HG03378 (cell line): ENCODE data around the gene RNF214.
"Not testable (repeated sequence)": the region's sequence is repeated elsewhere in the genome, so short reads cannot be mapped to it uniquely, and the experiment has no call there.

Experiments used
- ATAC-seq: cut with Tn5 transposase; IDR thresholded peaks from one replicate; pipeline ENCODE4 v1.9.1; 2021; ENCODE audit warnings: mild to moderate bottlenecking, moderate library complexity; ENCODE audit not compliant: unreplicated experiment

Gene RNF214

GRCh38 chr11:117197516-117198456 is 34.7 kb upstream of the RNF214 start:
- ATAC-seq = no peak

- no peak for ATAC-seq
Measured at GRCh38 chr11:117198613-117199012, 33.9 kb upstream of the RNF214 start.

GRCh38 chr11:117199053-117199915 is 33.2 kb upstream of the RNF214 start, which contains the start of gene TAGLN:
Gene TAGLN (plus strand): TSS chr11:117199370. CDS start chr11:117203014, 3,644 bp downstream.
- no peak for ATAC-seq

- ATAC-seq = no peak
Measured at GRCh38 chr11:117199916-117200812, 32.3 kb upstream of the RNF214 start.

GRCh38 chr11:117200813-117201657 is 31.4 kb upstream of the RNF214 start:
- no peak for ATAC-seq

- ATAC-seq = no peak
Measured at GRCh38 chr11:117201658-117202305, 30.7 kb upstream of the RNF214 start.

- no peak for ATAC-seq
Measured at GRCh38 chr11:117202386-117203068, 29.9 kb upstream of the RNF214 start.

GRCh38 chr11:117203069-117203407 is 29.4 kb upstream of the RNF214 start:
- ATAC-seq = no peak

- ATAC-seq = no peak
Measured at GRCh38 chr11:117204283-117205080, 28.0 kb upstream of the RNF214 start.

- ATAC-seq = no peak
Measured at GRCh38 chr11:117205211-117205818, 27.2 kb upstream of the RNF214 start.

- not testable (repeated sequence) for ATAC-seq
Measured at GRCh38 chr11:117206111-117206510, 26.4 kb upstream of the RNF214 start.

GRCh38 chr11:117206859-117207258 is 25.6 kb upstream of the RNF214 start:
- ATAC-seq = not testable (repeated sequence)

GRCh38 chr11:117207481-117207880 is 25.0 kb upstream of the RNF214 start:
- not testable (repeated sequence) for ATAC-seq

- ATAC-seq = not testable (repeated sequence)
Measured at GRCh38 chr11:117208710-117209109, 23.8 kb upstream of the RNF214 start.

GRCh38 chr11:117209351-117210125 is 22.9 kb upstream of the RNF214 start:
- ATAC-seq = not testable (repeated sequence)

GRCh38 chr11:117210620-117211019 is 21.9 kb upstream of the RNF214 start:
- ATAC-seq = no peak
